GM19238 (cell line): ENCODE measurements around the gene ARHGAP10.

Experiments
- DNase-seq: peaks from one replicate; pipeline ENCODE4 v3.0.0; 2011; ENCODE audit warnings: low spot score; ENCODE audit not compliant: insufficient read length

The ARHGAP10 gene

DNA sequence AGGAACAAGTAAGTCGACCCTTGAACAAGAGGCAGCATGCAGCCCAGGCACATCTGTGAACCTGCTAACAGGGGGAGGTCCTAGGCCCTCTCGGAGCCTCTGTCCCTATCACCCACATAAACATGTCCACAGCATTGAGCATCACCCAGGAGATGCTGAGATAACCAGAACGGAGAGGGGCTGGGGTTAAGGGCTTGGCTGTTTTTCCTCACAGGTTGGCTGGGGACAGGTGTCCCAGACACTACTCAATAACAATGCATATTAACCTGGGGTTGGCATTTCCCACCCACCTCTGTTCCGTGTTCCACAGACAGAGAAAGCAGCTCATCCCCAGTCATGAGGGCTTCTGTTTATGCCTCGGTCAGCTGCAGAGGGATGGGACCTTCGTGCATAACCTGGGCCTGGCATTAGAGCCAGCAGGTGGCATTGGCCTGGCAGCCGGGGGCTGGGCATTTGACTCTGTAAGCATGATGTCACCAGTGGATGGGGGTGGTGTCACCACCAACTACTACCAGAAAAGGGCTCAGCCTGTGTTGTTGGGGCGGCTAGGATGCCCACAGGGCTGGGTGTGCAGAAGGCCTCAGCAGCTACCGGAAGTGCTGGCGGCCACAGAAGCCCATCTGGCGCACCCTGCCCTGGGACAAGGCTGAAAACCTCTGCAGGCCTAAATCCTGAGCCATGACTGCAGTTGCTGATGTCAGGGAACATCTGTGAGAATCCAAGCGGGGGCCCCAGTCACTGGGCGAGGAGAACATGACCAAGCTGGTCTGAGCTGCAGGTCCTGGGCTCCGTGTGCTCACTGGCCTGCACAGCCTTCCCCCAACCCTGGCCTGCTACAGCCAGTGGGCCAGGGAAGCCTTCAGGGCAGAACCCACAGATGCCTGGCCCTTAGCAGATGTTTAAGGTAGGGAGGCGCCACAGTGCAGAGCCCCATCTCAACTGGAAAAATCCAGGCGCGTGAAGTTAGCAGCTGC lies 358.9 kb downstream of the ARHGAP10 start:
- DNase-seq, result no peak

DNA sequence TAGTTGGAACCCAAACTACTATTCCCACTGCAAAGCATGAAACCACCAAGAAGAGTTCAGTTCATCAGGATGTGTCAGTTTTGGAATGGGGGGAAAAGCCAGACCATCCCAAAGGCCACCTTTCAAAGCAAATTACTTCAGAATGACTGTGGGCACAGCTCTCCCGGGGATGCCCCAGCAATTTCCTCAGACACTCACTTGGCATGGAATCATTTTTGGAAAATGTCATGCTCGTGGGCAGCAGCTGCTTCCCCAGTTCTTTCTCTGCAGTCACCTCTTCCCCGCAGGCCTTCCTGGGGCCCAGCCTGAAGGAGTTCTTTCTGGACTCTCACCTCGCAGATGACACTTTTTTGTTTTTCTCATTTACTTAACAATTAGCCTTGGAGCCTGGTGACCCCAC lies 360.0 kb downstream of the ARHGAP10 start:
- no peak for DNase-seq

DNA sequence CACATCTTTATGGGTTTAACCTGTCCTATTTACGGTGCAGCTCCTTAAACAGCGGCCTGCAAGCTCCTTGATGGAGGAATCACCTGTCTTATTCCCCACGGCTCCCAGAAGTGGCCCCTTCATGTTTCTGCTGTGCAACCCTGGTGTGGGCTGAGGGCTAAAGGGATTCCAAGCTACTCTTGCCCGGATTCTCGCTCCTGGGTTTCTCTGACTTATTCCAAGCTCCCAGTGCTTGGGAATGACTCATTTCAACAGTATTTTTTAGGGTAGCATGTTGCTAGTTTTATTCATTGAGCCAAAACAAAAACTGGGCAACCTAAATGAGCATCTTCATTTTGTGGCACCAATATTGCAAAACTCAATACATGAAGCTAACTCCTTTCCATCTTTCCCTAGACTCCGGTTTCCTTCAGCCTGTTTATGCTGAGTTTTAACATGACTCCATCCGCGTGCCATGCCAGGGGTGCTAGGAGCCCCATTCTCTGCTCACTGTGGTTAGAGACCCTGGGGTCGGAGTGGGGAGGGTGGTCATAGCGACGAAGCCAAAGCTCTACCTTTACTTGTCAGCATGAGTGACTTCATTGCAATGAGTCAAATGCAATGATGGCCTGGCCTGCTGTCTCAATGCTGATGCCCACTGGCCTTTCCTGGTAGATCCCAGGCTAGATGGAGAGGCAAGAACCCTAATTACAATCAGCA lies 360.6 kb downstream of the ARHGAP10 start:
- DNase-seq, result no peak

DNA sequence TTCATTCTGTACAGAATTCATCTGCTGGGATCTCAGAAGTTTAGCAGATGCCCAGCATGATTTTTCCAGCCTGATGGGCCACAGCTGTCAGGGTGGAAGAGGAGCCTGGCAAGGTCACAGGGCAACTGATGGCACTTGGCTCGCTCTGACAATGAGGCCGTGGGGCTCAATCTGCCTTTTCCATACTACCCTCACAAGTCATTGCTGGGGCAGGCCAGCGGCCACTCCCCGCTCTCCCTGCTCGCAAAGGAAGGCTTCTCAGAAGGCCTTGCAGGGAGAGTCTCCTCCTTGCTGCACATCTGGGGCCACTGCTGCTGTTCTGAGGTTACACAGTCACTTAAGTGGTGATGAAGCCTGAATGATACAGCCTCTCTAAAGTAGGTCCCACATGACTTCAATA lies 361.2 kb downstream of the ARHGAP10 start:
- no peak for DNase-seq

GRCh38 chr4:148094149-148094548 lies 362.3 kb downstream of the ARHGAP10 start:
- DNase-seq, result no peak

DNA sequence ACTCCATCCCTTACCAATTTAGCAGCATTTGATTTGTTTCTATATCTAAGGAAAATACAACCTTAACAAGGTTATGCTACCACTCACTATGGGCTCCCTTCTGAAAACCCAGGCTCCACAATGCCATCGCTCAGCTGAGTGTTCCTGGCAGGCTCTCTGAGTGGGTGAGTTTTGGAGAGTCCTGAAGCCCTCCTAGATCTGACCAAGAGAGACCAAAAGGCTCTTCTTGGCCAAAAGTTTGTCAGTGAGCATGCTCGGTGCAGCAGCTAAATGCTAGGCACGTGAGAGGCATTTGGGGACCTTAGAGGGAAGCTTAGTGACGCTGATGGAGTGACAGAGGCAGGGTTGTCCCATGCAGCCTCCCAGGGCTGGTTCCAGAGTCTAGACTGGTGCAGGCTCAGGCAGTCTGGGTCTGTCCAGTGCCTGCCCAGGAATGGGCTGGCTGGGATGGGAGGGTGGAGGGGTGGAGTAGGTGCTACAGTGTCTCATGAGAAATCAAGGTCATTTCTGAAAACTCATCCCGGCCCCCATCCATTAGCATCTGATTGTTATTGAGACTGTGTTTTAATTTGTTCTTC lies 363.5 kb downstream of the ARHGAP10 start:
- no peak for DNase-seq

- DNase-seq, result no peak
Measured at GRCh38 chr4:148097801-148098200, 365.9 kb downstream of the ARHGAP10 start.

GRCh38 chr4:148101235-148101634 lies 369.3 kb downstream of the ARHGAP10 start:
- DNase-seq, result no peak

DNA sequence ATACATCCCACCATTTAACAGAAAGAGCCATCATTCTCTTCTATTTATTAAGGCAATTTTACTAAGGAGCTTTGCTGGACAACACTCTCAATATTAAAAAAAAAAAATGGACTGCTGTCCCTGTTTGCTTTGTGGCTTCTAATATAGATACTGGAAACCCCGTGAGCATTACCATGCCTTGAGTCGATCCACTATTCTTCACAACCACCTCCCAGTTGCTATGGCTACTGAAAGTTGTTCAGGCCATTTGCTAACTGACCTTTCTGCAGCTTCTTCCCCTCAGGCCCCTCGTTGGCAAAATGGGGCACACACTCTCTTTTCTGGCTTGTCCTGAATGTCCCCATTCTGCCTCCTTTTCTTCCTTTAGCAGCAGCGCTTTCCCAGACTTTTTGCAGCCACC lies 369.9 kb downstream of the ARHGAP10 start:
- no peak for DNase-seq

DNA sequence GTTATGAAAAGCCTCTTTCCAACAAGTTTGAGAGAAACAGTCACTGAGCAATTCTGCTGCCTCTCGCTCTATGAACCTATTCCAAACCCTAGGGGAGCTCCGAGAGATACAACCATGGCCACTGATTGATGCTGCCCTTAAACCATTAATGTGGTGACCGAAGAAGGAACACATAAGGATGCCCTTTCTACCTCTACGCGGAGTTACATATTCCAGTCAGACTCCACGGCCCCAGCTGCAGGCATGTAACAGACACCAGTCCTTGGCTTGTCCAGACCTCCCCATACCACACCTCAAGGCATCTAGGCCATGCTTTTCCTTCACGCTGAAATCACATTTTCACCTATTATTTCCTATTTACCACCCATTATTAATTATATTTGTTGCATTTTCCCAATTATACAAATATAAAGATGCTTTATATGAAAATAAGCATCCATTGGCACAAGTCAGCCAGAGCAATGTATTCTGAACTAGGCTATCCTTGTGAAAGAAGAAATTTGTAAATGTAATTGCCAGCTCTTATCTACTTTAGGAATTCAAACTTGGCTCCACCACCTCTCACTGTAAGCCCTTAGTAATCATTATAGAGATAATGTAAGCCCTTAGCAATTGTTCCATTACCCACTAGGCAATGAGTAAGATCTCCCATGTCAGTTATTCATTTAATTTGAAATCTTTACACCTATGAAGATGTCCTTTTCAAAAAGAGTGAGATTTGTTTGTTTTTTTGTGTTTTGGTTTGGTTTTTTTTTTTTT lies 371.9 kb downstream of the ARHGAP10 start:
- DNase-seq, result no peak

DNA sequence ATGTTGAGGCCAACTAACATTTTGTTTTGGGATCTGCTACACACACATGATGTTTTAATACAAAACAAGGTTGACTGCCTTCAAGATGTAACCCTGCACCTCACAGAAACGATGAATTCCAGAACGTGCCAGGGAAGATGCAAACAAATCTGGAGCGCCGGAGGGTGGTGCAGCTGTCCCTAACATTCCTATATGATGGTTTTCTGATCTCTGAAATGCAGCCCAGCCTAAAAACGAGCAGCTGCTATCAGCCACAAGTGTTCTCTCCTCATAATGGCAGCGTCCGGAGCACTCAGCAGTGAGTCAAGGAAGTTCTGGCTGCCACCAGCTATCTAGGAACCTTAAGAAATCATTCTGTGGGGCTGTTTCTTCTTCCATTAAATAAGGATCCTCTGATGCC lies 376.9 kb downstream of the ARHGAP10 start:
- DNase-seq, result no peak

- DNase-seq, result no peak
Measured at GRCh38 chr4:148109216-148109615, 377.3 kb downstream of the ARHGAP10 start.

DNA sequence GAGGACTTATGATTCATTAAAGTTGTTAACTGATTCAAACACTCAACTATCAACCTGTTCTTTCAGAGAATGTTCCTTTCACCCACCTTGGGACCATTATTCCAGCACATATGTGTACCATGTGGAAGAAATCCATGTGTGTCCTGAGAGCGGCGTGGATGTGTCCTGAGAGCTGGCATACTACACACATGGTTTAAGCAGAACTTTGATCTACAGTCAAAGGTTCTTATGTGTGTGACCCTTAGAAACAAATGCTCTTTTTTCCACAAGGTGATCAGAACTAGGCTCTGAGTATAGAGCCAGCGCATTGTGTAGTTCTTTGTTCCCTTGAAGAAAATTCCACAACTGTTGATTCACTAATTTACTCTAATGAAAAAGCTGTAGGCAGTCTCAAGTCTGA lies 378.3 kb downstream of the ARHGAP10 start:
- no peak for DNase-seq

GRCh38 chr4:148112231-148112982 lies 380.5 kb downstream of the ARHGAP10 start:
- no peak for DNase-seq

- no peak for DNase-seq
Measured at GRCh38 chr4:148114436-148114835, 382.5 kb downstream of the ARHGAP10 start.

GRCh38 chr4:148116264-148116663 lies 384.4 kb downstream of the ARHGAP10 start:
- DNase-seq, result no peak

GRCh38 chr4:148116969-148117368 lies 385.1 kb downstream of the ARHGAP10 start:
- no peak for DNase-seq

- no peak for DNase-seq
Measured at GRCh38 chr4:148118179-148118578, 386.3 kb downstream of the ARHGAP10 start.

DNA sequence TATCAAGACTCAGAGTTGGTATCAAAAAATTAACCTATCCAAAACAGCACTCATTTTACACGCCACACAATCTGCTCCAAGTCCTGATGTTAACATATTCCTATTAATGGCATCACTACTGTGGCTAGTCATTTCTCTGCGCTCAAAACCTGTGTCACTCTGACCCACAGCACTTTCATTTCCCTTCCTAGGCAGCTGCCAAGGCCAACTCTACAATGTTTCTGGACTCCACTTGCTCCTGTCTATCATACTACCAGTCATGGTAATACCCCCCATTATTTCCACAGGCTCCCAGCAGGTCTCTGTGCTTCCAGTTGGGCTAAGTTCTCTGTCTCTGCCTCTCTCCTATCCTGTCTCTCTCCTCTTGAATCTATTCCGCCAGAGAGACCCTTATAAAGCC lies 386.7 kb downstream of the ARHGAP10 start:
- DNase-seq, result no peak

DNA sequence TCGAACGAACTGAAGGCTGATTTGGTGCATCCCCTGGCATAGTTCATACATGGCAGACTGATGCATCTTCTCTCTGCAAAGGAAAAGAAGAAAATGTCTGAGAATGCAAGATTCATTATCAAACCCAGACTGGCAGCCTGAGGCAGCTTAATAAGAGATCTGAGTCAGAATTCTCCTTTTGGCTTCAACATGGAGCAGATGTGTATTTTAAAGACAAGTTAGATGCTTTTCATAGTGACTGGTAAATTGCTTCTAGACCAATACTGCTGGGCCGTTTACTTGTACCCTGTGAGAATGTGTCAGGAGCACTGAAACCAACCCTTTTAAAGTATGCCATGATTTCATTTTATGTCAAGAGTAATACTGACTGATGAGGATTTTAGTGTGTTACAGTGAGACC lies 388.3 kb downstream of the ARHGAP10 start:
- DNase-seq, result no peak
